ENCODE measurements around the gene OSBP2. TPM values are rescaled to one million over a fixed set of nuclear protein-coding genes. Genes with fewer than 3 reads are reported as not detected.
"Not testable (repeated sequence)": the region's sequence is repeated elsewhere in the genome, so short reads cannot be mapped to it uniquely, and the experiment has no call there.

The OSBP2 gene
- total RNA-seq, 1 donor from 2014 or later, result 15.4 TPM

- DNase-seq (ENCODE audit: extremely low read depth, low read depth, low spot score), result no peak
Observed at GRCh38 chr22:30754521-30754920, 59.8 kb downstream of the OSBP2 start.

- no peak for DNase-seq (ENCODE audit: extremely low read depth, low read depth, low spot score)
Observed at GRCh38 chr22:30754971-30755758, 60.5 kb downstream of the OSBP2 start.

GRCh38 chr22:30755759-30756124 lies 61.1 kb downstream of the OSBP2 start:
- DNase-seq (ENCODE audit: extremely low read depth, low read depth, low spot score), result no peak

GRCh38 chr22:30763815-30764673 lies 69.4 kb downstream of the OSBP2 start:
- no peak for DNase-seq (ENCODE audit: extremely low read depth, low read depth, low spot score)

- no peak for DNase-seq (ENCODE audit: extremely low read depth, low read depth, low spot score)
Observed at GRCh38 chr22:30767661-30768060, 73.0 kb downstream of the OSBP2 start.

GRCh38 chr22:30770716-30771115 lies 76.0 kb downstream of the OSBP2 start:
- DNase-seq (ENCODE audit: extremely low read depth, low read depth, low spot score), result no peak

- DNase-seq (ENCODE audit: extremely low read depth, low read depth, low spot score), result no peak
Observed at GRCh38 chr22:30773919-30774318, 79.2 kb downstream of the OSBP2 start.

GRCh38 chr22:30774566-30774965 lies 79.9 kb downstream of the OSBP2 start:
- DNase-seq (ENCODE audit: extremely low read depth, low read depth, low spot score), result no peak

- DNase-seq (ENCODE audit: extremely low read depth, low read depth, low spot score), result no peak
Observed at GRCh38 chr22:30776476-30776875, 81.8 kb downstream of the OSBP2 start.

GRCh38 chr22:30777146-30777545 lies 82.5 kb downstream of the OSBP2 start:
- DNase-seq (ENCODE audit: extremely low read depth, low read depth, low spot score), result not testable (repeated sequence)

GRCh38 chr22:30777587-30777986 lies 82.9 kb downstream of the OSBP2 start:
- DNase-seq (ENCODE audit: extremely low read depth, low read depth, low spot score), result no peak

GRCh38 chr22:30778261-30778660 lies 83.6 kb downstream of the OSBP2 start:
- DNase-seq (ENCODE audit: extremely low read depth, low read depth, low spot score), result no peak

- DNase-seq (ENCODE audit: extremely low read depth, low read depth, low spot score), result no peak
Observed at GRCh38 chr22:30780026-30780425, 85.4 kb downstream of the OSBP2 start.

GRCh38 chr22:30781271-30781875 lies 86.7 kb downstream of the OSBP2 start:
- no peak for DNase-seq (ENCODE audit: extremely low read depth, low read depth, low spot score)

GRCh38 chr22:30782613-30783012 lies 87.9 kb downstream of the OSBP2 start:
- no peak for DNase-seq (ENCODE audit: extremely low read depth, low read depth, low spot score)

- no peak for DNase-seq (ENCODE audit: extremely low read depth, low read depth, low spot score)
Observed at GRCh38 chr22:30783021-30783420, 88.3 kb downstream of the OSBP2 start.

- no peak for DNase-seq (ENCODE audit: extremely low read depth, low read depth, low spot score)
Observed at GRCh38 chr22:30785527-30785926, 90.9 kb downstream of the OSBP2 start.

GRCh38 chr22:30790366-30790765 lies 95.7 kb downstream of the OSBP2 start:
- DNase-seq (ENCODE audit: extremely low read depth, low read depth, low spot score), result no peak

- no peak for DNase-seq (ENCODE audit: extremely low read depth, low read depth, low spot score)
Observed at GRCh38 chr22:30792456-30792855, 97.8 kb downstream of the OSBP2 start.

GRCh38 chr22:30795118-30795517 lies 100.4 kb downstream of the OSBP2 start:
- no peak for DNase-seq (ENCODE audit: extremely low read depth, low read depth, low spot score)

- no peak for DNase-seq (ENCODE audit: extremely low read depth, low read depth, low spot score)
Observed at GRCh38 chr22:30801695-30802094, 107.0 kb downstream of the OSBP2 start.

Measured in glomerular endothelial cell (primary cell).